Activated CD8-positive, alpha-beta memory T cell treated with anti-CD3 and anti-CD28 coated beads for 24 hours (primary cell): ENCODE data around the gene USP22.

Source experiments
- DNase-seq: peaks from one replicate; pipeline ENCODE4 v3.0.0-alpha.2; 2020

The USP22 gene

GRCh38 chr17:20999841-21000532, 42.8 kb downstream of the USP22 start:
- DNase-seq, result no peak

- no peak for DNase-seq
Measured at GRCh38 chr17:20999044-20999573, 43.7 kb downstream of the USP22 start.

DNA sequence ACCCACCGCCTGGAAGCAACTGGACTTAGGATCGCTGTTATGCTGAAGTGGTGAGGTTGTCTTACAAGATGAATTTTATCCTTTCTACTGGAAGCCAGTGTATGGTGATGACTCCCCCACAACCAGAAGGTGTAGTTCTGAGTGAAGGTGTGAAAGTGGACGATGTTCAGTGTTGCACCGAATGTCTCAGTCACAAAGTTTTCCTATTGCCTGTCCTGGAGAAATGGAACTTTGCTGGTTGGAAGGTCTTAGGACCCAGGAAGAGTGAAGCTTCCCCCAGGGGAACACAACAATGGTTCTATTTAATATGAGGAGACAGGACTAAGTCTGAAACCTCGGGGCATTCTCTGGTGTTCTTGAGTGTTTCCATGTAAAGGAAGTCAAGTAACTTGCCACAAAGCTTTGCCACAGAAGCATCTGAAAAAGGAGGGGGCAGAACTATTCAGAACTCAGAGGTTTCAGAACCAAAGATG, 44.2 kb downstream of the USP22 start:
- no peak for DNase-seq

DNA sequence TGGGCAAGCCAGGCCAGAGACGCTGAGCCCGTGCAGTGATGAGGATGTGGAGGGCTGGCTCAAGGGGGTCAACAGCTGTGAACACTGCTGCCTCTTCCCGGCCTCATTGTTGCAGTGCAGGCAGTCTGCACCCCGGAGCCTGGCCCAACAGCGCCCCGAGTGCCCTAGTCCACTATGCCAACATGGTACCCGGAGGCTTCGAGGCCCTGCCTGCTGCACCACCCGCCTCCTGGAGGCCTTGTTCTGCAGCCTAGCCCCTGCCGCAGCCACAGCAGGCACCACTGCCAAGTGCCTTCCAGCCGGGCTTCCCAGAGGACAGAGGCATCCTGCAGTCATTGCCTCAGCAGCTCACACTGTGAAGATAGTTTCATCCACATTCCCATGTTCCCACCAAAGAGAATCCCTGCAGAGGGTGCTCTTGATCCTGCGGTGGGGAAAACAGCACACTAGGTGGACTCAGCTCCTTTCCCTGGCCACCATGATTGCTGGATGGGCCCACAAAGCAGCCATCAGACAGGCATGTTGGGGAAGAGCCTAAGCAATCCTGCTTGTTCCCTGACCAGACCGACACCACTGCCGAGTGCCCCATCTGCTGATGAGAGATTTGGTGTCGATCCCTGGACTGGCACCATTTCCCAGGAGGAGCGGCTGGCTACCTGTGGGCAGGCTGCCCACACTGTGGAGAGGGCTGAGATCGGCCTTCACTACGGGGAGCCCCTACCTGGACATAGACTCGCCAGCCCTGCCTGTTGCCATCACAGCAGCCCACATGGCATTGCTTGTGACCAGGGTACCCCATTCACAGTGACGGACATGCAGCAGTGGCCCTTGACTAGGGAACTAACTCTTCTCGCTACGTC, 44.9 kb downstream of the USP22 start:
- no peak for DNase-seq

GRCh38 chr17:20996724-20997615, 45.8 kb downstream of the USP22 start:
- DNase-seq, result no peak

DNA sequence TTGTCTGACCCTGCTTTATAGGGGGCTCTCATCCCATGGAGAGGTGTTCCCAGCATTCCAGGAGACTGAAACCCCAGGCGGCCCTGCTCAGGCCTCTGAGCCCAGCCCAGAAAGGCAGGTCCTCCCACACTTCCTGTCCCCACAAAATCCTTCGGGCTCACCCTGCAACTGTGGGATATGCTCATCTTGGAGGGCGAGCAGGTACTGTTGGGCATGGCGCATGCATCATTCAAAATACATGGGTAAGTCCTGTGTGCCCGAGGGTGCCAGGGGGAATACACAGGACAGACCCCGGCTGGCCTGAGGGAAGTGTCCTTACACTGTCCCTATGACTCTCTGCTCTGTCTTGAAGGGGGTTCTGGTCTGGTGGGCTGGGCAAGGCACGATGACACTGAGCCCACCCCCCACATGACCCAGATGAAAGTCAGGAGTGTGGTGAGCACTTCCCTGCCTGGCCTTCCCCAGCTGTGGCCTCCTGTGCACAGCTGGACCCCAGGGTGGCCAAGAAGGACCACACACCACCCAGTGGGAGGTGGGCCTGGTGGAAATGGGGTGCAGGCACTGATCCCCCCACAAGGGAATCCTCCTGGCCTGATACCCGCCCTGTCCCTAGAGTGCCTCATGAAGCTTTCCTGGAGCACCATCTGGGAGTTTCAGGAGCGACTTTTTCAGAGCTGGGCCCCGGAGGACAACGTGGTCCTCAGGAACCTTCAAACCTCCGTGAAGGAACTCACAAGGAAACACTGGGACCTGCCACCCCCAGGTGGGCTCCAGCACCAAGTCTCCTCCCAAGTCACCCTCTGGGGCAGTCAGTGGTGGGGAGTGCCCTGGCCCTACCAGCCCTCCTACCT, 46.7 kb downstream of the USP22 start:
- DNase-seq, result no peak

DNA sequence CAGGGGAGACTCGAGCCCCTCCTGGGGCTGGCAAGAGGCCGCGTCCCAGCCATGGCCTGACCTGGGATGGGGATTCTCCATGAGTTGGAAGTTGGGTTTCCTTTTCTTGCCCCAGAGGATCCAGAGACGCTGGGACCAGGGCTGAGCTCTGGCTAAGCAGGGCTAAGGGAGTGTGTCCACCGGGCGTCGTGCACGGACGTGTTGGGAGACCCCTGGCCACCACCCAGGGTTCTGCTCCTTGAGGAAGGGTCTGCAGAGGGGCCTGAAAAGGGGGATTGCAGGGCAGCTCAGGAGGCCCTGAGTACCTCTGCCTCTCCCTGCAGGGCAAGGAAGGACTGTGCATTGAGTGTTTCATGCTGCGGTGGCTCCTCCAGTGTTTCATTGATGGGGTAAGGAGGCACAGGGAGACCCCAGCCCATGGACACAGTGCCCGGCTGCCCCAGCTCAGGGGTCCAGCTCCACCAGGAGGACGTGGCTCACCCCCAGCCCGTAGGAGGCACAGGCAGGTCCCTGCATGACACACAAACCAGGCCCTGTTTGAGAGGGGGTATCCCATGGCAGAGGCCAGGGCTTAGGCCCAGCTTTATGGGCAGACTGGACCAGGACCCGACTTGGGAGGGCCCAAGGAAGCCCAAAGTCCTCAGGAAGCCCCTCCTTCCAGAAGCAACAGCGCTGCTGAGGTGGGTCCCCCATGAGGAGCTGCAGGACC, 47.5 kb downstream of the USP22 start:
- DNase-seq, result no peak

- DNase-seq, result no peak
Measured at GRCh38 chr17:20994779-20995149, 48.0 kb downstream of the USP22 start.

GRCh38 chr17:20993863-20994778, 48.7 kb downstream of the USP22 start:
- DNase-seq, result no peak

DNA sequence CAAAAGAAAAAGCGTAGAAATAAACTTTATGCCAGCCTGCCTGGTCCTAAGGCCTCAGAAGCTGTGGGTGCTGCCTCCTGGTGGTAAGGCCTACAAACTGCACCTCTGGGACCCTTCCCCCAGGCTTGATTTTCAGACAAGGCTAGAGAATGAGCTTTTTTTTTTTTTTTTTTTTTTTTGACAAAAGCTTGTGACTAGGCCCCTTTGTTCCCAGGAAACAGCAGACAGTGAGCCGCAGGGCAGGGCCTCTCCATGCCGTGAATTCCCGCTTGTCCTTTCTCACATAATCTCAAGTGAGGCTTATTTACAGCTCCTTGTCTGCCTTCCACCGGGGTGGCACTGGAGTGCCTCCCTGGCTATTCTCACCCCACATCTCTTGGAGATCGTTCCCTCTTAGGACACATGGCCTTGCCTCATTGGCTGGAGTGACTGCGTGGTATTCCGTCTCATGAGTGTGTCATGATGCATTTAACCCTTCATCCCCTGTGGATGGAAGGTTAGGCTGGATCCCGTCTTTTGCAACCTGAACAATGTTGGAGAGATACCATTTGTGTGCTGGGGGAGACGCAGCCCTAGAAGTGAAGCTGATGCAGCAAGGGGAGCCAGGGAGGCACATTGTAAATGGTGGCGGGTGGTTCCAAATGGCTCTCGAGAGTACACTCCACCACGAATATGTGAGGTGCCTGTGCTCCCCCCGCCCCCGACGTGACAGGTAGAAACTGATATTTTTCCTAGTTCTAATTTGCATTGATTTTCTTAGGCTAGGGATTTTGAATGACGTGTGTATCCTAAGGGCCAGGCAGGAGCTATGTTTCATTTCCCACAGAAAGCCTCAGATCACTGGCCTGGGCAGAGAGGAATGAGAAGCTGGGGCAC, 49.6 kb downstream of the USP22 start:
- DNase-seq, result peak; percentile 80

GRCh38 chr17:20992416-20992815, 50.4 kb downstream of the USP22 start:
- no peak for DNase-seq

GRCh38 chr17:20991276-20992037, 51.4 kb downstream of the USP22 start:
- no peak for DNase-seq

- DNase-seq, result no peak
Measured at GRCh38 chr17:20989991-20990855, 52.6 kb downstream of the USP22 start.

DNA sequence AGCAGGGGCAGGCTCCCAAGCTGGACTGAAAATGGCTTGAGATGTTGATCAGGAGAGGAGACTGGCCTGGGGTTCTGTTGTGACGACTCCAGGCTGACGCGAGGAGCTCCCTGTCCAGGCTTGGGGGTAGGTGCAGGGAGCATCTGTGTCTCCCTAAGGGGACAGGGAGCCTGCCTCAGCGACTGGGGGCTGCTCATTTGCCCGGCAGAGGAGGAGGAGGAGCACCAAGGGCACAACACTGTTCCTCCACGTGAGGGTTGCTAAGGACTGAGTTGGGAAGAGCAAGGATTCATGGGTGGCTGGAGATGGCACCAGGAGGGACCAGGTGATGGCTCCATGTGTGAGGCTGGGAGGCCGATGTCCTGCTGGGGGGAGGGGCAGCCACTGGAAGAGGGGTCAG, 53.3 kb downstream of the USP22 start:
- no peak for DNase-seq

GRCh38 chr17:20988896-20989295, 53.9 kb downstream of the USP22 start:
- no peak for DNase-seq

DNA sequence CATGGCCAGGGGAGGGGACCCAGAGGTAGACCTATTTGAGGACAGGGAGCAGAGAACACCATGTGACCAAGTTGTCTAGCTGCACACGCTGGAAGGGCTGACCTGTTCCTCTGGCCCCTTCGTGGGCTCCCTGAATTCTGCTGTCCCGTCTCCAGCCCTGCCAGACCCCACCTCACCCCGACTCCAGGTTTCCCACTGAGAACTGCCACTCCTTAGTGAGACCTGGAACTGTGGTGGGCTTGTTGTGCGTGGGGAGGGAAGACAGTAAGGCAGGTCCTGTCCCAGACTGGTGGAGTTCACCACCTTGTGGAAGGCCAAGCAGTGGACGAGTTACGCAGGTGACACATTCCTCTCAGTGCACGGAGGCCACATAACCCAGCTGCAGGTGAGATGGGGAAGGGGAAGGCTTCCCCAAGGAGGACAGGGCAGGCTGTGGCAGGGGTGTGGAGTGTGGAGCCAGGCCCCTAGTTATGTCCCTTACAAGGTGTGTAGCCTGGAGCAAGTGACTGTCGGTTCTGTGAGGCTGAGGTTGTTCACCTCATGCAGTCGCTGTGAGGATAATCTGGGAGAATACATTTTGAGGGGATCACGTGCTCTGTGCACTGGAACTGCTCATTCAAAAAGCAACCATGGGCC, 54.7 kb downstream of the USP22 start:
- DNase-seq, result no peak

GRCh38 chr17:20987511-20987910, 55.3 kb downstream of the USP22 start:
- no peak for DNase-seq
